ENCODE measurements around the gene RXFP4. TPM values are rescaled to one million over a fixed set of nuclear protein-coding genes. Genes with fewer than 3 reads are reported as not detected.

The RXFP4 gene
- total and polyA plus RNA-seq, 9 of the 15 experiments (the other 6 are each of a cell fraction or from before 2014, with no cell fraction given), result 0.64 TPM; not detected in 8

GRCh38 chr1:155938220-155938627 lies 3.2 kb upstream of the RXFP4 start (continued):
- TF ChIP-seq HOMEZ (CRISPR knock-in tag; IDR thresholded peaks at IDR 0.05) (no peak), PRPF4 (IDR thresholded peaks at IDR 0.05; ENCODE audit: insufficient read depth, low read depth, low read length, poor library complexity, severe bottlenecking) (no peak), FOXP1 (CRISPR knock-in tag; IDR thresholded peaks at IDR 0.05) (no peak), THRB (CRISPR knock-in tag; conservative IDR thresholded peaks at IDR 0.05) (no peak), TEAD4 (IDR thresholded peaks at IDR 0.05; ENCODE audit: low read length) (peak; percentile 37; the same call in 1 of the 2 replicates), TEAD4 (CRISPR knock-in tag; IDR thresholded peaks at IDR 0.05; ENCODE audit: borderline replicate concordance) (no peak), HNRNPK (IDR thresholded peaks at IDR 0.05; ENCODE audit: low read depth, low read length, poor library complexity, severe bottlenecking) (no peak), HMG20A (CRISPR knock-in tag; conservative IDR thresholded peaks at IDR 0.05) (no peak), CREM (IDR thresholded peaks at IDR 0.05; ENCODE audit: low read depth) (0 out of 2 replicates have a peak, but pooled peaks have one; percentile 5), ZNF780A (CRISPR knock-in tag; IDR thresholded peaks at IDR 0.05) (no peak), ZNF124 (CRISPR knock-in tag; IDR thresholded peaks at IDR 0.05) (no peak), SIX5 (IDR thresholded peaks at IDR 0.05; ENCODE audit: borderline replicate concordance in 1 of 2, insufficient read depth in 1 of 2, low read depth in 1 of 2, low read length in 2 of 2) (no peak), ZNF551 (CRISPR knock-in tag; IDR thresholded peaks at IDR 0.05) (no peak), POLR2G (IDR thresholded peaks at IDR 0.05; ENCODE audit: low read depth, low read length) (no peak), PRDM10 (IDR thresholded peaks at IDR 0.05; ENCODE audit: partially characterized antibody) (peak; percentile 96), TGIF2 (CRISPR knock-in tag; IDR thresholded peaks at IDR 0.05) (no peak)
